Caco-2 (cell line): ENCODE data around the gene NUDC. TPM values are rescaled to one million over a fixed set of nuclear protein-coding genes. Genes with fewer than 3 reads are reported as not detected.
"Not testable (repeated sequence)": the region's sequence is repeated elsewhere in the genome, so short reads cannot be mapped to it uniquely, and the experiment has no call there.

Source experiments
- BruUV-seq: library from RNA; stranded (reverse); fragments of 400-500 nt; replicated peaks from 2 replicates; lab custom pipeline; 2021; lab: Mats Ljungman, UMichigan
- CTCF ChIA-PET: fragments of 300-600 bp; sonication (Branson Sonifier 250); formaldehyde crosslinking; loops from one replicate; lab custom pipeline; 2022; ENCODE audit warnings: antibody characterized with exemption; lab: Charles Lee
- POLR2A ChIA-PET: fragments of 300-600 bp; sonication (Branson Sonifier 250); formaldehyde crosslinking; loops from one replicate; lab custom pipeline; 2022; ENCODE audit warnings: antibody characterized with exemption; lab: Charles Lee
- DNase-seq, 2 experiments: peaks; one replicate each; pipeline versions ENCODE4 v3.0.0 to v3.0.0-alpha.2; 2020 to 2022
- H3K27me3 ChIP-seq: replicated peaks from 2 replicates; pipeline ENCODE4 v1.6.0; 2011; ENCODE audit warnings: low read length; ENCODE audit not compliant: control insufficient read depth, insufficient read depth
- H3K36me3 ChIP-seq: 2 replicates; pipeline ENCODE4 v1.5.1; 2011; ENCODE audit warnings: low read length; ENCODE audit not compliant: control insufficient read depth, insufficient read depth
- H3K4me1 ChIP-seq: fragments of 250-450 bp; sonication (Bioruptor Pico); 2 replicates; pipeline ENCODE4 v1.5.1; 2020; ENCODE audit warnings: mild to moderate bottlenecking
- H3K4me3 ChIP-seq: 2 replicates; pipeline ENCODE4 v1.5.1; 2011; ENCODE audit warnings: low read depth, mild to moderate bottlenecking, control low read depth, low read length
- H3K9me3 ChIP-seq: fragments of 250-450 bp; sonication (Bioruptor Pico); 2 replicates; pipeline ENCODE4 v1.5.1; 2020; ENCODE audit warnings: mild to moderate bottlenecking, moderate library complexity
- H3K27ac Mint-ChIP-seq: one replicate; pipeline ENCODE4 v1.8.0; 2022; ENCODE audit warnings: mixed read lengths; ENCODE audit not compliant: unreplicated experiment
- H3K27me3 Mint-ChIP-seq: one replicate; pipeline ENCODE4 v1.8.0; 2022; ENCODE audit warnings: mixed read lengths; ENCODE audit not compliant: insufficient read depth, unreplicated experiment
- H3K36me3 Mint-ChIP-seq: one replicate; pipeline ENCODE4 v1.8.0; 2022; ENCODE audit warnings: mild to moderate bottlenecking, mixed read lengths; ENCODE audit not compliant: insufficient read depth, unreplicated experiment
- H3K4me1 Mint-ChIP-seq: one replicate; pipeline ENCODE4 v1.8.0; 2022; ENCODE audit warnings: low read depth, mixed read lengths; ENCODE audit not compliant: unreplicated experiment
- H3K4me3 Mint-ChIP-seq: one replicate; pipeline ENCODE4 v1.8.0; 2022; ENCODE audit warnings: mild to moderate bottlenecking, moderate library complexity, mixed read lengths; ENCODE audit not compliant: unreplicated experiment
- H3K9me3 Mint-ChIP-seq: one replicate; pipeline ENCODE4 v1.8.0; 2022; ENCODE audit warnings: mixed read lengths; ENCODE audit not compliant: unreplicated experiment
- intact Hi-C: fragments of 100-400 bp; cut with micrococcal nuclease; formaldehyde crosslinking; loops from one replicate; pipeline ENCODE4 v1.10.0; 2022; ENCODE audit not compliant: unreplicated experiment
- total RNA-seq: library from RNA; stranded (reverse); gene quantifications from 2 replicates; pipeline ENCODE4 v1.2.3, GENCODE V29; 2022
- TF ChIP-seq, protein P1 (sequence below), 2 experiments: fragments of 200-600 bp in 1 of 2; IDR thresholded peaks; 1 replicate in 1 of 2; 2 replicates in 1 of 2; pipeline versions ENCODE4 v1.5.1 to v1.8.0; 2011 to 2022; ENCODE audit warnings: antibody characterized with exemption in 1 of 2, control low read depth in 1 of 2, inconsistent platforms in 1 of 2, low read depth in 1 of 2, low read length in 1 of 2, mild to moderate bottlenecking in 1 of 2, moderate library complexity in 1 of 2; ENCODE audit not compliant: insufficient read depth in 1 of 2, severe bottlenecking in 1 of 2, unreplicated experiment in 1 of 2

NUDC gene
- total RNA-seq, 1 experiment from 2014 or later = 81.3 TPM

DNA sequence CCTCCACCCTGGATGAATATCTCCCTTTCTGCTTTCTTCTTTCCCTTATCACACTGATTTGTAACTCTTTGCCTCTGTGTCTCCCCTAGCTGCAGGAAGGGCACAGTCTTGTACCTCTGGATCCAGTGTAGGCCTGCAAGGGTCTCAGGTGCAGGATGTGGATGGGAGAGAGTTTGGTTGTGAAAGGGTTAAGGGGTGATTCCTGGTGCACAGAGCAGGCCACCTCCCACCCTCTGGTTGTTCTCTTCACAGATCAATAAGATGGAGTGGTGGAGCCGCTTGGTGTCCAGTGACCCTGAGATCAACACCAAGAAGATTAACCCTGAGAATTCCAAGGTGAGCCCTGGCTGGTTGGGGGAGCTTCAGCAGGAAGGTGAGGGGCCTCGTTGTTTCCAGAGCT, 23.6 kb downstream of the NUDC start:
- no peak for DNase-seq
- no TSS peak for BruUV-seq
- Mint-ChIP-seq H3K9me3 (no peaks in the 10 kb centered on the region), H3K4me3 (no peak overlapping the region), H3K36me3 (peaks cover 54% of the 10 kb centered on the region), H3K27ac (peak overlapping the region; percentile 73), H3K4me1 (peaks cover 9% of the 10 kb centered on the region), H3K27me3 (no peaks in the 10 kb centered on the region)
- H3K4me3 ChIP-seq = no peak overlapping the region
- peaks cover 2% of the 10 kb centered on the region for H3K36me3 ChIP-seq
- intact Hi-C loops = no loop called here
- ChIA-PET CTCF (no interaction called here), POLR2A (no interaction called here)
- no peaks in the 10 kb centered on the region for H3K27me3 ChIP-seq
- TF ChIP-seq, protein P1, sequence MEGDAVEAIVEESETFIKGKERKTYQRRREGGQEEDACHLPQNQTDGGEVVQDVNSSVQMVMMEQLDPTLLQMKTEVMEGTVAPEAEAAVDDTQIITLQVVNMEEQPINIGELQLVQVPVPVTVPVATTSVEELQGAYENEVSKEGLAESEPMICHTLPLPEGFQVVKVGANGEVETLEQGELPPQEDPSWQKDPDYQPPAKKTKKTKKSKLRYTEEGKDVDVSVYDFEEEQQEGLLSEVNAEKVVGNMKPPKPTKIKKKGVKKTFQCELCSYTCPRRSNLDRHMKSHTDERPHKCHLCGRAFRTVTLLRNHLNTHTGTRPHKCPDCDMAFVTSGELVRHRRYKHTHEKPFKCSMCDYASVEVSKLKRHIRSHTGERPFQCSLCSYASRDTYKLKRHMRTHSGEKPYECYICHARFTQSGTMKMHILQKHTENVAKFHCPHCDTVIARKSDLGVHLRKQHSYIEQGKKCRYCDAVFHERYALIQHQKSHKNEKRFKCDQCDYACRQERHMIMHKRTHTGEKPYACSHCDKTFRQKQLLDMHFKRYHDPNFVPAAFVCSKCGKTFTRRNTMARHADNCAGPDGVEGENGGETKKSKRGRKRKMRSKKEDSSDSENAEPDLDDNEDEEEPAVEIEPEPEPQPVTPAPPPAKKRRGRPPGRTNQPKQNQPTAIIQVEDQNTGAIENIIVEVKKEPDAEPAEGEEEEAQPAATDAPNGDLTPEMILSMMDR (IDR thresholded peaks at IDR 0.05; ENCODE audit: insufficient read depth in 1 of 2, low read depth in 1 of 2, low read length in 1 of 2, severe bottlenecking in 1 of 2, unreplicated experiment in 1 of 2) = no peak
- no peaks in the 10 kb centered on the region for H3K9me3 ChIP-seq
- H3K4me1 ChIP-seq = 0 out of 2 replicates have a peak, but pooled peaks cover 4% of the 10 kb centered on the region

DNA sequence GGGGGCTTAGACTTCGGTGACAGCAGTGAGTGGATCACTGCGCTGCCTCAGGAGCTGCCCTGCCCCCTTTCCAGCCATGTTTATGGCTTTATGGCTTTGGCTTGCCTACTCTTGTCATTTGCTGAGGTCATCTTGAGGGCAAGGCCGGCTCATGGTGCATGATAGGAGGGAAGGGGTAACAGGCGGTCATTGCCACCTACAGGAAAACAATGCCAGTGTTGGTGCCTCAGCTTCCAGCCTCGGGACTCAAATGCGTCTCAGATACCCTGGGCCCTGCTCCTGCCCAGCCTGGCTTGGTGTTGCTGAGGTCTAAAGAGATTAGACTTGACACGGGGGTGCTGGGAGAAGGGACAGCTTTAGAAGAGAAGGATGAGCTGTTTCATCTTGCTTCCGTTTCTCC, 24.2 kb downstream of the NUDC start:
- DNase-seq = peak in 1 of 2 experiments; percentile 46
- Histone ChIP-seq H3K27me3 (no peaks in the 10 kb centered on the region), H3K4me1 (0 out of 2 replicates have a peak, but pooled peaks cover 4% of the 10 kb centered on the region), H3K36me3 (peaks cover 2% of the 10 kb centered on the region), H3K9me3 (no peaks in the 10 kb centered on the region), H3K4me3 (no peak overlapping the region)
- ChIA-PET POLR2A (no interaction called here), CTCF (no interaction called here)
- TF ChIP-seq, protein P1 (IDR thresholded peaks at IDR 0.05; ENCODE audit: insufficient read depth in 1 of 2, low read depth in 1 of 2, low read length in 1 of 2, severe bottlenecking in 1 of 2, unreplicated experiment in 1 of 2) = no peak
- H3K27me3 Mint-ChIP-seq = no peaks in the 10 kb centered on the region
- peaks cover 9% of the 10 kb centered on the region for H3K4me1 Mint-ChIP-seq
- intact Hi-C loops = no loop called here
- H3K27ac Mint-ChIP-seq = no peak overlapping the region
- H3K36me3 Mint-ChIP-seq = peaks cover 58% of the 10 kb centered on the region
- no peaks in the 10 kb centered on the region for H3K9me3 Mint-ChIP-seq
- BruUV-seq = no TSS peak
- H3K4me3 Mint-ChIP-seq = no peak overlapping the region

DNA sequence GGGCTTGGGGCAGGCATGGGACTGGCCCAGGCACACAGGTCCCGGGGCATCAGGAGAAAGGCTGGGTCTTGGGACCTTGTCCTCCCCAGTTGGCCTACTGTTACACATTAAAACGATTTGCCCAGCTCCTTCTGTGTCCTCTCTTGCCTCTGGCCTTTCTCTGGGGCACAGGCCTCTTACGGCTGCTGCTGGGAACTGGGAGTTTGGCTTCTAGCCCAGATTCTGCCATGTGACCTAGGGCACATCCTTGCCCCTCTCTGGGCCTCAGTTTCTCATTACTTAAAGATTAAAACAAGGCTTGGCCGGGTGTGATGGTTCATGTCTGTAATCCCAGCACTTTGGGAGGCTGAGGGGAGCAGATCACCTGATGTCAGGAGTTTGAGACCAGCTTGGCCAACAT, 24.7 kb downstream of the NUDC start:
- DNase-seq = no peak
- H3K4me1 ChIP-seq = 0 out of 2 replicates have a peak, but pooled peaks cover 4% of the 10 kb centered on the region
- H3K9me3 ChIP-seq = no peaks in the 10 kb centered on the region
- ChIA-PET POLR2A (no interaction called here), CTCF (no interaction called here)
- intact Hi-C loops = no loop called here
- H3K36me3 ChIP-seq = peaks cover 2% of the 10 kb centered on the region
- Mint-ChIP-seq H3K4me1 (peaks cover 9% of the 10 kb centered on the region), H3K27me3 (no peaks in the 10 kb centered on the region), H3K27ac (no peak overlapping the region), H3K9me3 (no peaks in the 10 kb centered on the region), H3K4me3 (no peak overlapping the region), H3K36me3 (peaks cover 61% of the 10 kb centered on the region)
- no peaks in the 10 kb centered on the region for H3K27me3 ChIP-seq
- BruUV-seq = no TSS peak
- TF ChIP-seq, protein P1 (IDR thresholded peaks at IDR 0.05; ENCODE audit: insufficient read depth in 1 of 2, low read depth in 1 of 2, low read length in 1 of 2, severe bottlenecking in 1 of 2, unreplicated experiment in 1 of 2) = no peak
- H3K4me3 ChIP-seq = no peak overlapping the region

DNA sequence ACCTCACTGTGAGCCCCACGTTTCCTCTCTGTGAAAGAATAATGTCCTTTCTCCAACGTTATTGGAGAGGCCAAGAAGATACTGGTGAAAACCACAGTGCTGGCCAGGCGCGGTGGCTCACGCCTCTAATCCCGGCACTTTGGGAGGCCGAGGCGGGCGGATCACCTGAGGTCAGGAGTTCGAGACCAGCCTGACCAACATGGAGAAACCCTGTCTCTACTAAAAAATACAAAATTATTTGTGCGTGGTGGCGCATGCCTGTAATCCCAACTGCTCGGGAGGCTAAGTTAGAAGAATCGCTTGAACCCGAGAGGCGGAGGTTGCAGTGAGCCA, 27.1 kb downstream of the NUDC start:
- H3K4me3 ChIP-seq, intact Hi-C loops, H3K9me3 ChIP-seq, H3K36me3 ChIP-seq, H3K4me3 Mint-ChIP-seq, DNase-seq, CTCF ChIA-PET, BruUV-seq, POLR2A ChIA-PET, H3K27ac Mint-ChIP-seq, H3K9me3 Mint-ChIP-seq, H3K4me1 Mint-ChIP-seq, H3K27me3 Mint-ChIP-seq, H3K27me3 ChIP-seq, H3K4me1 ChIP-seq: not testable (repeated sequence)
- peaks cover 59% of the 10 kb centered on the region for H3K36me3 Mint-ChIP-seq
